ACHN (cell line): Measurements from ENCODE around the gene IL17C.
"Not testable (repeated sequence)": the region's sequence is repeated elsewhere in the genome, so short reads cannot be mapped to it uniquely, and the experiment has no call there.

Experiments used
- DNase-seq: peaks from one replicate; pipeline ENCODE4 v3.0.0-alpha.2; 2015
- in situ Hi-C: cut with HindIII; loops from 2 replicates; pipeline ENCODE4 v1.10.0; 2017; ENCODE audit warnings: low sequenced_read_pairs, low pct_ligation_motif_present, low pct_unique_long_range_greater_than_20kb

IL17C gene

GRCh38 chr16:88669493-88669892 lies 31.1 kb downstream of the IL17C start:
- in situ Hi-C loops, DNase-seq: not testable (repeated sequence)

DNA sequence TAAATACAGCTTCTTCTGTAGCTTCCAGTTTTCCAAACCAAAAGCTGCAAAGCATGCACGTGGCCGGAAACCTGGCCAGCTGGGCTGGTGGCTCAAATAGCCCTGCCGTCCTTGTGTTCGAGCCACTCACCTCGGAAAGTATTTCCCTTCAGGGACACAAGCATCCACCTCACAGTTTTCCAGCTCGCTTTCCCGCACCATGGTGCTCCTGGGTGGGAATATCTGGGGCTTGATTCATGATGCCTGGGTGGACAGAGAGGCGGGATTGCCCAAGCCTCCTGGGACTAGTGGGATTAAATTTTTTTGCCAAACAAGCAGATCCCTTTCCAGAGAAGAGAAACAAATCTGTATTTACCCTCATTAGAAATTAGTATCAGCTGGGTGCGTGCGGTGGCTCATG lies 31.6 kb downstream of the IL17C start:
- DNase-seq = no peak
- in situ Hi-C loops = loop anchor here (10.0 kb wide), 1 partner anchor 115 kb away; the partner anchor contains the start of gene PIEZO1

- in situ Hi-C loops = loop anchor here (10.0 kb wide), 1 partner anchor 113 kb away; the partner anchor contains the start of gene PIEZO1
- DNase-seq = no peak
Measured at GRCh38 chr16:88671806-88672205, 33.4 kb downstream of the IL17C start.

GRCh38 chr16:88672776-88673175 lies 34.4 kb downstream of the IL17C start:
- DNase-seq = peak; percentile 41
- in situ Hi-C loops = loop anchor here (10.0 kb wide), 1 partner anchor 112 kb away; the partner anchor contains the start of gene PIEZO1

DNA sequence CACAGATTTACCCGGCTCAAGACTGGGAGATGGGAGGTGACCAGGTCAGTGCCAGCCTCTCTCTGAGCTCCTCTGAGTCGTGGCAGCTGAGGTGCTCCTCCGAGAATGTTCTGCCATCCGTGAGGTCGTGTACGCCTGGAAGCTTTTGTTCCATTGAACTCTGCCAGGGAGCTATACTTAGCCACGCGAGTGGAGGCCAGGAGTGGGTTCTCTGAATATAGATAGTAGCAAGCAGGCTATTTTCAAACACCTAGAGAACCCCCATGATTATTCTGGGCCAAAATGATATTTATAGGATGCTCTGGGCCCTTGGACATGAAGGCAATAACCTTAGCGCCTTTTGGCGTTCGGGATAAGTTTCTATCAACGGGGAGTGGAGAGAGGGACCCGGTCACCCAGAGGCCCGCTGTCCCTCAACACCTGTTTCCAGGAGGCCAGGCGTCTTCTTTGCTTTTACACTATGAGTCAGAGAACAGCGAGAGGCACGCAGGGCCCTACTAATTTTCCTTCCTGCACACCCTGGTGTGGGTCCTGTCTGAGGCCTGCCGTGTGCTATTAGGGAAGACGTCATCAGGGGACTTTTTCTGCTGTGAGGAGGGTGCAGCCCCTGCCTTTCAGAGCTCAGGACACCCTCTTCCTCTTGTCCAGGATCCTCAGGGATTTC lies 35.5 kb downstream of the IL17C start:
- in situ Hi-C loops = loop anchor here (10.0 kb wide), 1 partner anchor 111 kb away; the partner anchor contains the start of gene PIEZO1
- DNase-seq = no peak

GRCh38 chr16:88676502-88677242 lies 38.3 kb downstream of the IL17C start:
- in situ Hi-C loops = loop anchor here (10.0 kb wide), 1 partner anchor 108 kb away; the partner anchor contains the start of gene PIEZO1
- no peak for DNase-seq

DNA sequence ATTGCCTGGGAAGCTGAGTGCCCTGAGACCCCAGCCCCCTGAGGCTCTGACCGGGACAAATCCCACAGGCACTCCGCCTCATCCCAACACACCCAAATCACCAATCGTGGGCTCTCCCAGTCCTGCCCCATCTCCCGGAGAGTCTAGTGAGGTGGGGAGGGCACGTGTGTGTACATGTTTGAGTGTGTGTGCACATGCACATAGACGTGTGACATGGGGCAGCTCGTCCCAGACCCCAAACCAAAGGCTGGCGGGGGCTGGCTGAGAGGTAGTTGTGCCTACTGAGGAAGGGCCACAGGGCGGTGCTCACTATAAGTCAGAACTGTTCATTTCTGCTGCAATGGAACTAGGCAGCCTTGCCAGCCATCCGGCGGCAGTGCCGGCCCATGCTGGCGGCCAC lies 39.3 kb downstream of the IL17C start:
- no peak for DNase-seq
- in situ Hi-C loops = loop anchor here (10.0 kb wide), 1 partner anchor 107 kb away; the partner anchor contains the start of gene PIEZO1

- no peak for DNase-seq
- in situ Hi-C loops = loop anchor here (10.0 kb wide), 1 partner anchor 106 kb away; the partner anchor contains the start of gene PIEZO1
Measured at GRCh38 chr16:88678224-88678979, 40.0 kb downstream of the IL17C start.

GRCh38 chr16:88680554-88681083 lies 42.2 kb downstream of the IL17C start:
- in situ Hi-C loops = no loop called here
- no peak for DNase-seq

DNA sequence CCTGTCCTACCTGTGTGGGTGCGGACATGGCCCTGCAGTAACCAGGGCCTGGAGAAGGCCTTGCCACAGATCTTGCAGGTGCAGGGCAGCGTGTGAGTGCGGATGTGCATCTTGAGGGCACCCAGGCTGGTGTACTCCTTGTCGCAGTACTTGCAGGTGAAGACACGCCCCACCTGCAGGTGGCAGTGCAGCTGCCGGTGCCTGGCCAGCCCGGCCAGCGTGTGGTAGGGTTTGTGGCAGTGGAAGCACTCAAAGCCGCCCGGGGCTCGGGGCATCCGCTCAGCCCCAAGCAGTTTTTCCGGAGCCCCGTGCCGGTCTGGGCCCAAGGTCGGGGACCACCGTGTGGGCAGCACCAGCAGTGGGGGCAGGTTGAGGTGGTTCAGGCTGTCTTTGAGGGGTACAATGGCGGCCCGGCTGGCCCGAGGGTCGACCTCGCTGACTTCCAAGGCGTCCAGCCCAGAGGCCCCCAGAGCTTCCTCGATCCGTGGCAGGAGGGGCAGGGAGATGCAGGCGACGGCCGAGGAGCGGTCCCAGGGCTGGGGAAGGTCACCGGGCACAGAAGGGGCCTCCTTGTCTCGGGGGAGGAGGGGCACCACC lies 42.8 kb downstream of the IL17C start:
- DNase-seq = peak; percentile 29
- in situ Hi-C loops = no loop called here

GRCh38 chr16:88681709-88682451 lies 43.5 kb downstream of the IL17C start:
- in situ Hi-C loops = no loop called here
- DNase-seq = no peak

DNA sequence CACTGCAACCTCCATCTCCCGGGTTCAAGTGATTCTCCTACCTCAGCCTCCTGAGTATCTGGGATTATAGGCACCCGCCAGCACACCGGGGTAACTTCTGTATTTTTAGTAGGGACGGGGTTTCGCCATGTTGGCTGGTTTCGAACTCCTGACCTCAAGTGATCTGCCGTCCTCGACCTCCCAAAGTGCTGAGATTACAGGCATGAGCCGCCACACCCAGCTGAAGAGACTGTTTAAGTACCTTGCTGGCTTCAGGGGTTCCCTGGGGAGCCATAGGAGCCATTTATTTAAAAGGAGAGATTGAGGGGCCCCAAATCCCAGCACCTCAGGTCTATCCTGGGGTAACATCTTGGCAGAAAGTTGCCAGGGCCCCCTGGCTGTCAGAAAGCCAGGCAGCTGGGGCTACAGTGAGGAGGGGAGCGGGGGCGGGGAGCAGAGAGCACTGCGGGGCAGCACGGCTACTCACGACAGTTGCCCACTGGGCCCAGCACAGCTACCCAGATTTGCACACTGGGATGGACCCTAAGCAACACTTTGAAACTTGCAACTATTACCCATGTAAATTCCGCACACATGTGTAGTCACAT lies 46.3 kb downstream of the IL17C start:
- DNase-seq = no peak
- in situ Hi-C loops = no loop called here

DNA sequence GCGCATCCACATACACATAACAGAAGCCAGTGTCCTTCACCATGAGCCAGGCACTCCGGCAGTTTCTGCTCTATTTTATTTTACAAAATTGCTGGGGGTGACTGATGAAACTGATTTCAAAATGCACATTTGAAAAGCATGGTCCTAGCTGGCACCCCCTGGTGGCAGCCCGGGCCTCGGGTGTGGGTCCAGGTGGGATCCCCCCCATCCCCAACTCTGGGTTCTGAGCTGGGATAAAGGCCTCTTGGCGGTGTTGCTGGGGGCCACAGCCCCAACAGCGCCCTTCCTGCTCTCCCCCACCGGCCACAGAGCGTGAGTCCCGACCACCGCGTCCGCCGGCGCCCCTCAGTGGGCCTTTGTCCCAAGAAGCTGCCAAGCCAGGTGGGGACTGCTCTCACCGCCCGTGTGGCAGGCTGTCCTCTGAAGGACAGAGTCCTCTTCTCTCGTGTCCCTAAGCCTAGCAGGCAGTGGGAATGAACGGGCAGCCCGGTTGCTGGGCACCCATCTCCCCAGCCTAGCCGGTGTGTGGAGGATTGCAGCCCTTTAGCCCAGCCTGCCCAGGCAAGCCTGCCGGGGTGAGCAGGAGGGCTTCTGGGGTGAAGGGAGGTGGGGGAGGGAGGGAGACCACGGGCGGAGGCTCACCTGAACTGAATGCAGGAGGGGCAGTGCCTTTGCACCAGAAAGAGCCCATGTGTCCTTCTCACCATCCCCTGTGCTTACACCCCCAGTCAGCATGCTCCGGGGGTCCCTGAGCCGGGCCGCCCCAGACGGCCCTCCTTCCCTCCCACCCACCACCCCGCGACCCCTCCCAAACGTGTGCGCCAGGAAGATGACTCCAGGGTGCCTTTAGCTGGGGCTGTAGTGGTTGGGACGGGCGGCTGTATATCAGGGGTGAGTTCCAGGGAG lies 47.0 kb downstream of the IL17C start:
- peak; percentile 59 for DNase-seq
- in situ Hi-C loops = no loop called here

GRCh38 chr16:88686062-88686438 lies 47.7 kb downstream of the IL17C start:
- in situ Hi-C loops = no loop called here
- no peak for DNase-seq

DNA sequence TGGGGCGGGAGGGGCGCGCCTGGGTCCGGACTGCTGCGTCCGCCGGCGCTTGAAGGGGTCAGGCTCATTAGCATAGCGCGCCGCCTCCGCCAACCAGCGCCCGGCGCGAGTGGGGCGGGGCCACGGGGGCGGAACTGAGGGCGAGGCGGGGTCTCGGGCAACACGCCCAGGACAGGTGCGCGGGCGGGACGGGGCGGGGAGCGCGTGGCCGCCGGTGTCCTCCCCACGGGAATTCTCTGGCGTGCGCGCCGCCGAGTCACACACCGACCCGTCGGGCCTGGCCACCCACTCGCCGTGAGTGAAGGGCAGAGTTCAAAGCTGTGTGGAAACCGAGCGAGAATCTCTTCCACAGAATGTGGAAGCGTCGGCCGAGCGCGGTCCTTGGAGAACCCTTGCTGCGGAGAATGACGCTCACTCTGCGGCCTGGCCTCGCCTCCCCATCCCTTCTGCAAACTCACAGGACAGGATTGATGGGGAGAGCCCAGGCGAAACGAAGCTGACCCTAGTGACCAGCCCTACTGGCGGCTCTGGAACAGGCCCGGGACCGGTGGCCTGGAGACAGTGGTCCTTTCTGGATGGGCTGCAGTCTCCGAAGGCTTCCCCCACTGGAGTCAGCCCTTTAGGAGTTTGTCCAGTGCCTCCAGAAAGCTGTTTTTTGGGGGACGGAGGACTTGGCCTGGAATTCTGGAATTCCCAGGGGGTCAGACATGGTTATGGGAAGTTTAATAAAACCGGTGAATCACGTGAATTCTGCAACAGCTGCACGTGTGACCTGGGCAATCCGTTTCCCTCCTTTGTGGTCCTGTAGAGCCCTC lies 48.3 kb downstream of the IL17C start, which contains the start of gene SNAI3:
Gene SNAI3, minus strand, starts transcription at position 69 of the 815 bp plus-strand sequence. CDS start 101 bp downstream, outside the sequence.
- DNase-seq = peak; percentile 85
- in situ Hi-C loops = no loop called here

GRCh38 chr16:88687254-88687576 lies 48.8 kb downstream of the IL17C start:
- DNase-seq = no peak
- in situ Hi-C loops = no loop called here
